ENCODE measurements around the gene DOCK10.

The DOCK10 gene

DNA sequence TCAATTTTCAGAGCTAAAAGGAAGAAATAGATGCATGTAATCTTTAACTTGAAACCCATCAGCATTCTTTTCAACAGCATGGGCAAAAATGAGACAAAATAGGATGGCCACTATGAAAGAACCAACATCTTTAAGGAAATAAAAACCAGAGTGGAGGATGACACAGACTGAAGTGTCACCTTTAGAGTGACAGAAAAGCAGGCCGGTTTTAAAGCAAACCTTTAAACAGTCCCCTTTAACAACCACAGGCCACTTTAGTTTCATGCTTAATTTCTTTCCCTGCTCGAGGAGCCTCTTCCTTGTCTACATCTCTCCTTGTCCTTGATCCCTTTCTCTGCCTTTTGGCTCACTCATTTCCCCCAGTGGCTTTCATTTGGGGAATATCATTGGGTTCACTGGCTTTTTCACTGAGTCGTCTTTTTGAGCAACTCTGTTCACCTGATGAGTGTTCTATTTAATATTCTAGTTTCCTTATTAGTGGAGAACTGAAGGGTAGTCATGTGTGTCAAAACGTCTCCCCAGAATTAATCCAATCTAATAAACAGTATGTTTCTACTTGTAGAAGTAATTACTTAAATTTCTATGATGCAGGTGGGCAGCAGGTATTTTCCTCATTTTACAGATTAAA lies 72.5 kb downstream of the DOCK10 start:
- H3K36me3 ChIP-seq (ENCODE audit: control insufficient read depth, insufficient read depth, low read length): no peaks in the 10 kb centered on the region
- H3K9me3 ChIP-seq (ENCODE audit: control insufficient read depth, insufficient read depth, low read length): no peaks in the 10 kb centered on the region
- no peaks in the 10 kb centered on the region for H3K4me1 ChIP-seq (ENCODE audit: control insufficient read depth, insufficient read depth, low read length)
- H3K4me3 ChIP-seq (ENCODE audit: low read depth, low read length): no peak overlapping the region
- H3K27me3 ChIP-seq (ENCODE audit: control insufficient read depth, insufficient read depth, low read length): no peaks in the 10 kb centered on the region
- H3K9ac ChIP-seq (ENCODE audit: low read depth, low read length): no peak overlapping the region

DNA sequence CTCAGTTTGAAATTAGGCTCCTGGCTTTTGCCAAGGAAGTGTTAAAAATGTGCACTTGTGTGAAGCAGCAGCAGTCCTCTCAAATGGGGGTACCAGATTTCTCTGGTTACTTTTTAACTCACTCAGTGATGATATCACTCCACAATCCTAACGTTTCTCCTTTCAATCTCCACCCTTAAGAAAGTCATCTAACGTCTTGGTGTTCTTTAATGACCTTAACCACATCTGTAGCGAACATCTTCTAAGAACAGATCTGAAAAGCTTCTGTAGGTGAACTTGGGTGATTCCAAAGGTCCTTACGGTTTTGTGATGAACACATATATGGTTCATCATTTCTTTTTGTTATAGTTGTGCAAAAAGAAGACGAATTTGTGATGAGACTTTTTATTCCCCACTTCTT lies 73.2 kb downstream of the DOCK10 start:
- no peaks in the 10 kb centered on the region for H3K27me3 ChIP-seq (ENCODE audit: control insufficient read depth, insufficient read depth, low read length)
- no peak overlapping the region for H3K9ac ChIP-seq (ENCODE audit: low read depth, low read length)
- no peaks in the 10 kb centered on the region for H3K9me3 ChIP-seq (ENCODE audit: control insufficient read depth, insufficient read depth, low read length)
- H3K4me1 ChIP-seq (ENCODE audit: control insufficient read depth, insufficient read depth, low read length): no peaks in the 10 kb centered on the region
- H3K4me3 ChIP-seq (ENCODE audit: low read depth, low read length): no peak overlapping the region
- no peaks in the 10 kb centered on the region for H3K36me3 ChIP-seq (ENCODE audit: control insufficient read depth, insufficient read depth, low read length)

DNA sequence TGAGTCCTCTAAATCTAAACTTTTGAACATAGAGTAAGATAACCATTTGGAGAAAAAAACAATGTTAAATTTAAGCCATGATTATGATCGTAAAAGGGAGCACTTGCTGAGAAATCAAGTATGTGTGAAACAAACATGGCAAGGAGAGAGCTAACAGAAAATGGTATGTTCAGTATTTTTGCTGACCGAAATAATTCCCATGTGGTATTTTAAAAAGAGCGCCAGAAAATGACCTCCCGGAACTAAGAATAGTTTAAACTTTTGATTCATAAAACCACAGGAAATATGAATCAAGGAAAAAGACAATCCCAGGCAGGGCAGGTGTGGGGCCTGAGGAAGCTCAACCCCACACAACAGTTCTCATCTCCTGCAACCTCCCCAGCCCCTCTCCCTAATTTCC lies 74.2 kb downstream of the DOCK10 start:
- H3K36me3 ChIP-seq (ENCODE audit: control insufficient read depth, insufficient read depth, low read length): no peaks in the 10 kb centered on the region
- H3K9ac ChIP-seq (ENCODE audit: low read depth, low read length): no peak overlapping the region
- no peaks in the 10 kb centered on the region for H3K27me3 ChIP-seq (ENCODE audit: control insufficient read depth, insufficient read depth, low read length)
- no peaks in the 10 kb centered on the region for H3K9me3 ChIP-seq (ENCODE audit: control insufficient read depth, insufficient read depth, low read length)
- no peaks in the 10 kb centered on the region for H3K4me1 ChIP-seq (ENCODE audit: control insufficient read depth, insufficient read depth, low read length)
- H3K4me3 ChIP-seq (ENCODE audit: low read depth, low read length): no peak overlapping the region

DNA sequence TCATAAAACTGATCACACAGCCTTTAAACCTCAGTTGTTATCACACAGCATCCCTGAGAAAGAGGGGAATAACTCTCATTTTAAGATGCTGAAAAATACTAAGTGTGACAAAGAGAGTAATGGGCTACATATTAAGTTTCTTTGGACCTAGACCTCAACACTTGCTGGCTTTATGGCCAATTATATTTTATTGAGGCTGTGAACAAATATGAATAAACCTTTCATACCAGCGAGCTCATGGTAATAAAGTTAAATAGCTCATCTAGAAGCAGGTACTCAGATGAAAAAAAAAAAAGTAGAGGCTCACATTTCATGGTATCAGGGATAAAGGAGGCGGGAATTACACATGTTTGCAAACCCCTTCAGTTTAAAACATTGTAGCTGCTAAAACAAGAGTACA lies 75.7 kb downstream of the DOCK10 start:
- H3K4me3 ChIP-seq (ENCODE audit: low read depth, low read length): no peak overlapping the region
- no peaks in the 10 kb centered on the region for H3K9me3 ChIP-seq (ENCODE audit: control insufficient read depth, insufficient read depth, low read length)
- no peak overlapping the region for H3K9ac ChIP-seq (ENCODE audit: low read depth, low read length)
- no peaks in the 10 kb centered on the region for H3K27me3 ChIP-seq (ENCODE audit: control insufficient read depth, insufficient read depth, low read length)
- H3K36me3 ChIP-seq (ENCODE audit: control insufficient read depth, insufficient read depth, low read length): no peaks in the 10 kb centered on the region
- no peaks in the 10 kb centered on the region for H3K4me1 ChIP-seq (ENCODE audit: control insufficient read depth, insufficient read depth, low read length)

DNA sequence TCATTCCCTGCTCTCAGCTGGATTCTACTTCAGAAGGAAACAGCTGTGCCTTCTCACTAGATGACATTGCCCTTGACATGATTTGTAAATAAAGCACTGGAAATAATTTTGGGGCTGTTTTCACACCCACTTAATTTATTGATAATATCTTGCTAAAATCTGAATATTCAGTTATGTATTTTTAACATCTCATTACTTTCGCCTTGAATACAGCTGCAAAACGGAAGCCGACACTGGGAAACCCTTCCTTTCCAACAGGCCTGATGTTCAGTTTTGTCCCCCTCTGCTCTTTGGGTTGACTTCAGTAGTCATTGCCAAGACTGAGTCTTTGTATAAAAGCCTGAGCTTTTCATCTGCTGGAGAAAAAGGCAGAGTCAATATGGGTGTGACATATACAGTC lies 82.7 kb downstream of the DOCK10 start:
- H3K4me3 ChIP-seq (ENCODE audit: low read depth, low read length): no peak overlapping the region
- H3K9ac ChIP-seq (ENCODE audit: low read depth, low read length): no peak overlapping the region
- H3K9me3 ChIP-seq (ENCODE audit: control insufficient read depth, insufficient read depth, low read length): no peaks in the 10 kb centered on the region
- H3K36me3 ChIP-seq (ENCODE audit: control insufficient read depth, insufficient read depth, low read length): no peaks in the 10 kb centered on the region
- H3K27me3 ChIP-seq (ENCODE audit: control insufficient read depth, insufficient read depth, low read length): no peaks in the 10 kb centered on the region
- H3K4me1 ChIP-seq (ENCODE audit: control insufficient read depth, insufficient read depth, low read length): no peaks in the 10 kb centered on the region

DNA sequence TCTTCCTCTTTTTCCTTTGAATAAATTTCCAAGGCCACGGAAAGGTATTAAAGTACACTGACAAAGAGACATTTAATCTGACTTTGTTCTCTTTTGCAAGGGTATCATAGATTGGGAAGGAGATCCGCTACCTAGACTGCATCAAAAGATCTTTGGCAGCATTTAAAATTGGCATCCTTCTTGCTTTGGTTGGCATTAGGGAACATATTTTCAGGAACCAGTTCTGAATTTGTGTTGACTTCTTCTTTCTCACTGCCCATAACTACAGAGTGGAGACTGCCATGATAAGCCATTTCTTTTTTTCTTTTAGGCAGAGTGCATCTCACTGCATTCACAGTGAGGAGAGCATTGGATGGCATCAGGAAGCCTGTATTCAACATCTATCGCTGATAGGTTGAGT lies 83.4 kb downstream of the DOCK10 start:
- Histone ChIP-seq H3K36me3 (ENCODE audit: control insufficient read depth, insufficient read depth, low read length) (no peaks in the 10 kb centered on the region), H3K27me3 (ENCODE audit: control insufficient read depth, insufficient read depth, low read length) (no peaks in the 10 kb centered on the region), H3K4me3 (ENCODE audit: low read depth, low read length) (no peak overlapping the region), H3K9ac (ENCODE audit: low read depth, low read length) (no peak overlapping the region), H3K9me3 (ENCODE audit: control insufficient read depth, insufficient read depth, low read length) (no peaks in the 10 kb centered on the region), H3K4me1 (ENCODE audit: control insufficient read depth, insufficient read depth, low read length) (no peaks in the 10 kb centered on the region)

DNA sequence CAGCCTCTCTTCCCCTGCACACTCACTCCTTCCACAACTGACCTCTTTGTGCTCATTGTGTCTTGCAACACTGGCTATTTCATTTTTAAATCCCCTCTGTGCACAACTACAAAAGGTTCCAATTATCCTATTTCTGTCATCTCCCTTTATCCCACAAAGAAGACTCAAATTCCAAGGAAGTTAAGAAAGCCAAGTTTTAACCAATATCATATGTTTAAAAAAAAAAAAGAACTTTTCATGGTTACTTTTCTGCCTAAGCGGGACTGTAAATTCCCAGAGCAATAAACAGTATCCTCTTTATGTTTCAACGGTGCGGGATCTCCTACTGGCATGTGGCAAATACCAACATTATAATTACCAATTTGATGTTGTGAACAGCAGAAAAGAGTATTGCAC lies 83.8 kb downstream of the DOCK10 start:
- H3K27me3 ChIP-seq (ENCODE audit: control insufficient read depth, insufficient read depth, low read length): no peaks in the 10 kb centered on the region
- no peak overlapping the region for H3K9ac ChIP-seq (ENCODE audit: low read depth, low read length)
- no peaks in the 10 kb centered on the region for H3K9me3 ChIP-seq (ENCODE audit: control insufficient read depth, insufficient read depth, low read length)
- no peaks in the 10 kb centered on the region for H3K36me3 ChIP-seq (ENCODE audit: control insufficient read depth, insufficient read depth, low read length)
- no peaks in the 10 kb centered on the region for H3K4me1 ChIP-seq (ENCODE audit: control insufficient read depth, insufficient read depth, low read length)
- H3K4me3 ChIP-seq (ENCODE audit: low read depth, low read length): no peak overlapping the region

DNA sequence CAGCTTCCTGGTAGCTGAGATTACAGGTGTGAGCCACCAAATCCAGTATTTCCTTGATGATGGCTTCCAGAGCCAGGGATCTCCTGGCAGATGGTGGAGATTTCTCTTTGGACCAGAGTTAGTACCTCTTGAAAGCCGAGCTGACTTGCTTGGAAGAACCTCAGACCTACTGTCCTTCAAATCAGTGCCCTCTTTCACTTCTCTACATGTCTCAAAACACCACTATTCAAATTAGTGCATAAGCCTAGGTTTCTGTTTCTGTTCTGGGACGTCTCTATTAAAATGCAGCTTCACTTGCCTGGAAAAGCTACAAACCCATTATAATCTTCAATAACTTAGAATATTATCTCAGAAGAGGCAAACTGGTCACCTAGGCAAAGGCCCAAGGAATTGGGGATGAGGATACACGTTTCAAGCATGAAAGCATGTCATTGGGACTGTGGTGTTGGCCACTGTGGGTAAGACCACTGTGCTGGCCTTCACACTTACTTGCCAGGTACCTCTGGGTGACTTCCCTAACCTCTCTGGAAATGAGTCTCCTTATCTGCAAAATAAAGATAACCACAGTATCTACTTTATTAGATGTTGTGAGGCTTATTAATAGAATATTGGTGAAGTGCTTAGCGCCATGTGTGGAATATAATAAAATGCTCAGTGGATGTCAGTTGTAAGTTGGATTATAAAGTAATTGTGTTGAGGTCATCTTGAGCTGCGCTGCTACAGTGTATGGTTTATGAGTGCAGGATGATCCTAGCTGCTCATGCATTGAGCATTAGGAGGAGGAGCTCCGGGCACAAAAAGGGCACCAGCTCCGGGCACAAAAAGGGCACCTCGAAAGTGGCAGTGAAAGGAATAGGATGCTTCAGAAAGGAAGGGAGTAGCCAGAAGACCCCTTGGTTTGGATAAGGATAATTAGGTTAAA lies 84.5 kb downstream of the DOCK10 start:
- Histone ChIP-seq H3K9me3 (ENCODE audit: control insufficient read depth, insufficient read depth, low read length) (no peaks in the 10 kb centered on the region), H3K4me3 (ENCODE audit: low read depth, low read length) (no peak overlapping the region), H3K9ac (ENCODE audit: low read depth, low read length) (no peak overlapping the region), H3K27me3 (ENCODE audit: control insufficient read depth, insufficient read depth, low read length) (no peaks in the 10 kb centered on the region), H3K4me1 (ENCODE audit: control insufficient read depth, insufficient read depth, low read length) (no peaks in the 10 kb centered on the region), H3K36me3 (ENCODE audit: control insufficient read depth, insufficient read depth, low read length) (no peaks in the 10 kb centered on the region)

DNA sequence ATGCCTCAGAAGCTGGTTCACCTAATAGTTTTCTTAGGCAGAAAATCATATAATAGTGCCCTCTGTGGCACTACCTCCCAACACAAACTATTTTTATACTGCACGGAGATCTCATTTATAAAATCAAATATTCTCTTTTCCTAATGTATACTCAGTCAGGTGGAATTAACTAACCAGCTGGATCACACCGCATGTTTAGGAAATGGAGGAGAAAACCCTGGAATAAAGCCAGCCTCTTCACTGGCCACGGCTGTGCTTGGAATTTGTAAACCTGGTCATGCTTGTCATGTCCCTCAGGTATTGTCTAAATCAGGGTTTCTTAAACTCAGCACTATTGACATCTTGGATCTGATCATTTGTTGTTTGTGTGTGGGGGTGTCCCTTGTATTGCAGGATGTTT lies 85.6 kb downstream of the DOCK10 start:
- no peaks in the 10 kb centered on the region for H3K36me3 ChIP-seq (ENCODE audit: control insufficient read depth, insufficient read depth, low read length)
- no peaks in the 10 kb centered on the region for H3K4me1 ChIP-seq (ENCODE audit: control insufficient read depth, insufficient read depth, low read length)
- no peak overlapping the region for H3K9ac ChIP-seq (ENCODE audit: low read depth, low read length)
- H3K27me3 ChIP-seq (ENCODE audit: control insufficient read depth, insufficient read depth, low read length): no peaks in the 10 kb centered on the region
- H3K9me3 ChIP-seq (ENCODE audit: control insufficient read depth, insufficient read depth, low read length): no peaks in the 10 kb centered on the region
- no peak overlapping the region for H3K4me3 ChIP-seq (ENCODE audit: low read depth, low read length)

DNA sequence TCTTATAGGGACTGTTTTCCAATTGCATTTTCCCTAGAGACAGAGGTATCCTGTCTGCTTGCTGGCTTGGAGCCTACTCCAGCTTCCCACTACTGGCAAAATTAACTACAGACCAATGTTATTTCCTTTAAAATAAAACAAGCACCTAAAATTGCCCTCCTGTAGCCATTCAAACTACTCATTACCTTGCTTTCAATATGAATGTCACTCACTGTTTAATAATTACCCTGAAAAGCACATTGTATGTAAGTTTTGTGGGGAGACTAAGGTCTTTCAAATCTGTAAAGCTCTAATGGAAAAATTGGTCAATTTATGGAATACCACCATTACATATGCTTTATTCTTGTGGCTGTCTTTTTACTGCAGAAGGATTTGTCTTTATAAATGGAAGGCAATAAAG lies 87.3 kb downstream of the DOCK10 start:
- Histone ChIP-seq H3K36me3 (ENCODE audit: control insufficient read depth, insufficient read depth, low read length) (no peaks in the 10 kb centered on the region), H3K9me3 (ENCODE audit: control insufficient read depth, insufficient read depth, low read length) (no peaks in the 10 kb centered on the region), H3K4me1 (ENCODE audit: control insufficient read depth, insufficient read depth, low read length) (no peaks in the 10 kb centered on the region), H3K27me3 (ENCODE audit: control insufficient read depth, insufficient read depth, low read length) (no peaks in the 10 kb centered on the region), H3K9ac (ENCODE audit: low read depth, low read length) (no peak overlapping the region), H3K4me3 (ENCODE audit: low read depth, low read length) (no peak overlapping the region)

DNA sequence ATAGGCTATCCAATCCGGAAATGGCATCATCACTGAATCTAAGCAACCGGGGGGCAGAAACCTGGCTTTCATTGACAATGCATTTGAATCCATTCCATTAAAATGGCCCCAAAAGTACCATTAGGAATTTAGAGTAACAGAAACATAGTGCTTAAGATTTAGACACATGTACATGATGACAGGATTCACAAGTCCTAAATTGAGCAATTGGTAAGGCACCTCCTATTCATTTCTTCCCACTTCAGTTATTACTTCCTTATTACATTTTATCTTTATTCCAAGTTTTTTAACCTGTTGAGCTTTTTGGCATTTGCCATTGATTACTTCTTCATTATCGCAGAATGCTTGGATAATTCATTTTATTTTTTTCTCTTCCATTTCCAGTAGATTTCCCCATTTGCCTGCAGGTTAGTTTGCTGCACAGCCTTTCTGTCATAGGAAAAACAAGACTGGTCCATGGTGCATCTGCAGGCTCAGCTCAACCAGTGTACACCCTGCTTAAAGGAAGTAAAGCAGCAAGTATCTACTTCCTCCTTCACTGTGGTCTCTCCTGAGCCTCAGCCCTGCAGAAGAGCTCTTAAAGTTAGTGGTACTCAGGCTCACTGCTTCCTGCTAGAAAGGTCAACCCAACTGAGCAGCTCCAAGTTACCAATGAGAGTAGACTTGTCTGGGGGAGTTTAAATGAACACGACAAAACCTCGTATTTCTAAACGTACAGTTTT lies 89.2 kb downstream of the DOCK10 start:
- no peaks in the 10 kb centered on the region for H3K36me3 ChIP-seq (ENCODE audit: control insufficient read depth, insufficient read depth, low read length)
- H3K9me3 ChIP-seq (ENCODE audit: control insufficient read depth, insufficient read depth, low read length): no peaks in the 10 kb centered on the region
- H3K27me3 ChIP-seq (ENCODE audit: control insufficient read depth, insufficient read depth, low read length): no peaks in the 10 kb centered on the region
- no peak overlapping the region for H3K4me3 ChIP-seq (ENCODE audit: low read depth, low read length)
- no peaks in the 10 kb centered on the region for H3K4me1 ChIP-seq (ENCODE audit: control insufficient read depth, insufficient read depth, low read length)
- H3K9ac ChIP-seq (ENCODE audit: low read depth, low read length): no peak overlapping the region
